Measurements from ENCODE around the gene SLC5A6.

SLC5A6 gene

DNA sequence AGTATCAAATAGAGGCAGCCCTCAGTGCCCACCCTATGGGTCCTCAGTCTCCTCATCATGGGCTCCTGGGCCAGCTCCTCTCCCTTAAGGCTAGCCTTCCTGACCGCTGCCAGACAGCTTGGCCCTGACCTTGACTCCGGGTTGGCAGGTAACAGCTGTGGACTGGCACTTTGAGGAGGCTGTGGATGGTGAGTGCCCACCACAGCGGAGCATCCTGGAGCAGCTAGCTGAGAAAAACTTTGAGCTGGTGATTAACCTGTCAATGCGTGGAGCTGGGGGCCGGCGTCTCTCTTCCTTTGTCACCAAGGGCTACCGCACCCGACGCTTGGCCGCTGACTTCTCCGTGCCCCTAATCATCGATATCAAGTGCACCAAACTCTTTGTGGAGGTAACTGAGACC, 24.1 kb upstream of the SLC5A6 start:
- DNase-seq: no peak

DNA sequence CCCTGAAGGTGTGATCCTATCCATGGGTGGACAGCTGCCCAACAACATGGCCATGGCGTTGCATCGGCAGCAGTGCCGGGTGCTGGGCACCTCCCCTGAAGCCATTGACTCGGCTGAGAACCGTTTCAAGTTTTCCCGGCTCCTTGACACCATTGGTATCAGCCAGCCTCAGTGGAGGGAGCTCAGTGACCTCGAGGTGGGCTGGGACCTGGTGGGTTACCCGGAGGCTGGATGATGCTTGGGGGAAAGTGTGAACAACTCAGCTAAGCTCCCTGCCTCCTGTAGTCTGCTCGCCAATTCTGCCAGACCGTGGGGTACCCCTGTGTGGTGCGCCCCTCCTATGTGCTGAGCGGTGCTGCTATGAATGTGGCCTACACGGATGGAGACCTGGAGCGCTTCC, 21.3 kb upstream of the SLC5A6 start:
- no peak for DNase-seq

DNA sequence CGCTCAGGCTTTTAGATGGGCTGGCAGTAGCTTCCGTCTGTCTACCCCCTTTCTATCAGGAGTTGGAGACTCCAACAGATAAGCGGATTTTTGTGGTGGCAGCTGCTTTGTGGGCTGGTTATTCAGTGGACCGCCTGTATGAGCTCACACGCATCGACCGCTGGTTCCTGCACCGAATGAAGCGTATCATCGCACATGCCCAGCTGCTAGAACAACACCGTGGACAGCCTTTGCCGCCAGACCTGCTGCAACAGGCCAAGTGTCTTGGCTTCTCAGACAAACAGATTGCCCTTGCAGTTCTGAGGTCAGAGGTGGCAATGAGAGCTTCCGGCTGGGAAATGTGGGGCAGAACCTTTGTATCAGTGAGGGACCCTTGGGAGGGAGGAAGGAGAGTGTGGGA, 19.9 kb upstream of the SLC5A6 start:
- DNase-seq: no peak

DNA sequence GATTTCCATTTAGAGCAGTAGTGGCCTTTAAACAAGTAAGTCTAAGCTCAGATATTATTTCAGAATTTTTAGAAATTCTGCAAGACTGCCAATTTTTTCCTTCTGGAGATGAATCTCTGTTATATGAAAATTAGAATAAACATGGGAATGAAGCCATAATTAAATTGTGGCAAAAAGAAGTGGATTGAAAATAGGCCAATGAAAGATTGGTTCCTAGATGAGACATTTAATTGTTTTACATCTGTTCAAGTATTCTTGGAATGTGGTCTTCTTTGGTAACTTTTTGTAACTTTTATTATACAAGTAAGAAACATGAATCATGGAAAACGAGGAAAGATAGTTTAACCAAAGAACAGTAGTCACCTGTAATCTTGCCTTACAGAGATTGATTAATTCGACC, 15.4 kb upstream of the SLC5A6 start:
- DNase-seq: no peak

DNA sequence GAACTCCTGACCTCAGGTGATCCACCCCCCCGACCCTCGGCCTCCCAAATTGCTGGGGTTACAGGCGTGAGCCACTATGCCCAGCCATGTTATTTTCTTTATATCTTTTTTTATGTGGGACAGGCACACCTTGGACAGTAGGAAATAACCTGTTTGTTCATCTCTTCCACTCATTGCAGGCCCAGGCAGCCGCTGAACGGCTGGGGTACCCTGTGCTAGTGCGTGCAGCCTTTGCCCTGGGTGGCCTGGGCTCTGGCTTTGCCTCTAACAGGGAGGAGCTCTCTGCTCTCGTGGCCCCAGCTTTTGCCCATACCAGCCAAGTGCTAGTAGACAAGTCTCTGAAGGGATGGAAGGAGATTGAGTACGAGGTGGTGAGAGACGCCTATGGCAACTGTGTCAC, 13.5 kb upstream of the SLC5A6 start:
- DNase-seq: no peak

DNA sequence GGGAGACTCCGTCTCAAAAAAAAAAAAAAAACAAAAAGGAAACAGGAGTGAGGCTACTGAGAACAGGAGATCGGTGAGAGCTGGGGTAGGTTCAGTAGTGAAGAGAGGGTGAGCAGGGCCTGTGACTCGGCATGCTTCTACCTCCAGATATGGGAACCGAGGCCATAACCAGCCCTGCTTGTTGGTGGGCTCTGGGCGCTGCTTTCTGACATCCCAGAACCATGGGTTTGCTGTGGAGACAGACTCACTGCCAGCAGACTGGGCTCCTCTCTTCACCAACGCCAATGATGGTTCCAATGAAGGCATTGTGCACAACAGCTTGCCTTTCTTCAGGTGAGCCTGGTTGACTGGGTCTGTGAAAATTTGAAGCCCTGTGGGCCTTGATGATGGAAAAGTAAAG, 11.3 kb upstream of the SLC5A6 start:
- DNase-seq: no peak

DNA sequence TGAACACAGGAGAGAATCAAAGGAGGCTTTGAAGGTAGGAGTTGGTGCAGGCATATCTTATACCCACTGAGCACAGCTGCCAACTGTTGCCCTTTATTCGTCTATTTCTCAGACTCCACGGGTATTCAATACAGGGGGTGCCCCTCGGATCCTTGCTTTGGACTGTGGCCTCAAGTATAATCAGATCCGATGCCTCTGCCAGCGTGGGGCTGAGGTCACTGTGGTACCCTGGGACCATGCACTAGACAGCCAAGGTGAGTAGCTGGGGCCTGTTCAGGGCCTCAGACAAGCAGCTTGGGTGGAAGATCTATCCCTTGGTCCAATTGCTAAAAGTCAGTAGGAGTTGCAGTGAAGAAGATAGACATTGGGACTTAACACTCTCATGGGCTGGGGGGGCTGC, 10.3 kb upstream of the SLC5A6 start:
- no peak for DNase-seq

DNA sequence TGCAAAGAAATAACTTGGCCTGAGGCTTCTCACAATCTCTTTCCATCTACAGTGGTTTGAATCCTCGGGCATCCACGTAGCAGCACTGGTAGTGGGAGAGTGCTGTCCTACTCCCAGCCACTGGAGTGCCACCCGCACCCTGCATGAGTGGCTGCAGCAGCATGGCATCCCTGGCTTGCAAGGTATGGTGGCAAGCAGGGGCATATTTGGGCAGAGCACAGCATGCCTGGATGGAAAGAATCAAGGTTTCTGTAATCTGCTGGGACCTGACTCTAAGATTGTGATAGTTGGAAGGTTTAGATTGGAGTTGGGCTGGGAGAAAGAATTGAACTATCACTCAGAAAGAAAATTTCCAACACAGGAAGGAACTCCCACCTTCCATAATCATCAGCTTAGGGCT, 9.1 kb upstream of the SLC5A6 start:
- no peak for DNase-seq

DNA sequence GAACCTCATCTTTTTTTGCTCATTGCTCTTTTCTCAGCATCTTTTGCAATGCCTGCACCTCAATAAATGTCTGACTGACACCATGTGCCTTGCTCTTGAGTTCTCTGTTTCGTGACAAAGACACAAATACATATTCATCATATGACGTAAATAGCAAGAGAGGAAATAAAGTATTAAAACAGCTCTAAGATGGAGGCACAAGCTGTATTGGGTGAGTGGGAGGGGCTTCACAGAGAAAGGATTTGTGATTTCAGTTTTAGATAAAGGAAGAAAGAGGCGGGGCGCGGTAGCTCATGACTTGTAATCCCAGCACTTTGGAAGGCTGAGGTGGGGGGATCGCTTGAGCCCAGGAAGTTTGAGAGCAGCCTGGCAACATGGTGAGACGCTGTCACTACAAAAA, 8.0 kb upstream of the SLC5A6 start:
- DNase-seq: no peak

DNA sequence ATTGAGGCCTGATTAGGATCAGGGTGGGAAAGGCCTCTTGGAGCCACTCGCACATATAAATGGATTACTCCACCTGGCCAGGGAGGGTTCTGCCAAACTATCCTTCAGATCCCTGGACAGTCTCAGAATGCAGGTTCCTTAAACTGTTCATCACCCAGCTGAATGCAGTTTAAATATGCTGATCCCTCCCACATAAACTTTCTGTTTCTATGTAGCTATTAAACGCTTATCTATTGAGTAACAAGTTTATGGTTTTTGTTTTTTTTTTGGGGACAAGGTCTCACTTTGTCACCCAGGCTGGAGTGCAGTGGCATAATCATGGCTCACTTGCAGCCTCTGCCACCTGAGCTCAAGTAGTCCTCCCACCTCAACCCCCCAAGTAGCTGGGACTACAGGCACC, 7.0 kb upstream of the SLC5A6 start:
- no peak for DNase-seq

DNA sequence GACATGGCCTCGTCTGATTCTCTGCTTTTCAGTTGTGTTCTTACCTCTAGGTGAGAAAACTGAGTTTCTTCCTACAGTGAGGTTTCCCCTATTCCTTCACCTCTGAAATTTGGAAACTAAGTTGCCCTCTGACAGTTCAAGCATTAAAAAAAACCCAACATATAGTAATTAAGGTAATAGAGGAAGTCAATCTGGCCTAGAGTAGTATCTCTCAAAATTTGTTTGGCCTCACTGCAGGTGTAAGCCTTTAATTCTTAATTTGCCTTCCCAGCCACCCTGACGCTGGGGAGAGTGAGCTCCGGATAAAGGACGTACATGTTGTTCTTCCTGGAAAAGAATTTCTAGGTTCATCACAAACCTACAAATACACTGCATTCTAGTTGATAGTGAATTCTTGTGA, 6.5 kb upstream of the SLC5A6 start:
- DNase-seq: no peak

DNA sequence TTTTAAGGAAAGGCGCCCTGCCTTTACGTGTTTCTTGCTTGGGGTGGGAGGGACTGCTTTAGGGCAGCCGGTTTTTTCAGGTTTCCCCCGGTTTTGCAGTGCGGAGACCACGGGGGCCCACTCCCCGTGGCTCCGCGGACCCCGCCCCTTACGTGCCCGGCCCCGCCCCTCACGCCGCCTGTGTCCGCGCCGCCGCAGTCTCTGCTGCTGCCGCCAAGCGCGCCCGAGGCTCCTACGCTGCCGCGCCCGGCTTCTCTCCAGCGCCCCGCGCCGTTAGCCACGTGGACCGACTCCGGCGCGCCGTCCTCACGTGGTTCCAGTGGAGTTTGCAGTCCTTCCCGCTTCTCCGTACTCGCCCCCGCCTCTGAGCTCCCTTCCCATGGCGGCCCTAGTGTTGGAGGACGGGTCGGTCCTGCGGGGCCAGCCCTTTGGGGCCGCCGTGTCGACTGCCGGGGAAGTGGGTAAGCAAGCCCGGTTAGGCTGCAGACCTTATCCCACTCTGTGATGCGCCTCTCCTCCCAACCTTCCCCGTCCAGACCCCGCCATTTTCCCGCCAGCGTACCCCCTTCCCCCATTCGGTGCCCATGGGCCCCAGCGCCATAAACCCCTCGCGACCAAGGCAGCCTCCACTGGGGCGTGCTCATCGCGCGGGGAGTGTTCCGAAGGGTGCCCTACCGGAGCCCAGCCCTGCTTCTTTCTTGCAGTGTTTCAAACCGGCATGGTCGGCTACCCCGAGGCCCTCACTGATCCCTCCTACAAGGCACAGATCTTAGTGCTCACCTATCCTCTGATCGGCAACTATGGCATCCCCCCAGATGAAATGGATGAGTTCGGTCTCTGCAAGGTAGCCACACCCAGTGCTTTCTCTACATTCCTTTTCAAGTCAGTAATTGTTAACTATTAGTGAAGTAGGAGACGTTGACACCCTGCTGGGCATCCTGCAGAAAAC, 5.4 kb upstream of the SLC5A6 start, which contains the start of gene CAD:
Gene CAD, plus strand, starts transcription at position 197 of the 949 bp plus-strand sequence. Its CDS starts 183 bp downstream, at position 380.
- DNase-seq: peak; percentile 94

DNA sequence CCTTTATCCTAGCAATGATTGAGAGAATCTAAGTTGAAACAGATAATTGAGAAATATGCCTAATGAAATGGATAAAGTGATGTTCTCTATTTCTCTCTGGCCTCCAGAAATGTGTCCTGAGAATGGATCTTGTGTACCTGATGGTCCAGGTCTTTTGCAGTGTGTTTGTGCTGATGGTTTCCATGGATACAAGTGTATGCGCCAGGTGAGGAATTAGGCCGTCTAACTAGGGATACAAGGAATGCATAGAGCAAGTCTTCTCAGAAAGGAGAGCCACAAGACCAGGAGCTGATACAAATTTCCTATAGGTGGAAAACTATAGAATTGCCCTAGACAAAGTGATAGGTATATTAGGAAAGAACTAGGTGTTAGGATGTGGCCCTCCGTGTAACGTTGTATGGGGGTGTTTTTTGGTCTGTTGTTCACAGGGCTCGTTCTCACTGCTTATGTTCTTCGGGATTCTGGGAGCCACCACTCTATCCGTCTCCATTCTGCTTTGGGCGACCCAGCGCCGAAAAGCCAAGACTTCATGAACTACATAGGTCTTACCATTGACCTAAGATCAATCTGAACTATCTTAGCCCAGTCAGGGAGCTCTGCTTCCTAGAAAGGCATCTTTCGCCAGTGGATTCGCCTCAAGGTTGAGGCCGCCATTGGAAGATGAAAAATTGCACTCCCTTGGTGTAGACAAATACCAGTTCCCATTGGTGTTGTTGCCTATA, 4.5 kb upstream of the SLC5A6 start:
- DNase-seq: no peak

DNA sequence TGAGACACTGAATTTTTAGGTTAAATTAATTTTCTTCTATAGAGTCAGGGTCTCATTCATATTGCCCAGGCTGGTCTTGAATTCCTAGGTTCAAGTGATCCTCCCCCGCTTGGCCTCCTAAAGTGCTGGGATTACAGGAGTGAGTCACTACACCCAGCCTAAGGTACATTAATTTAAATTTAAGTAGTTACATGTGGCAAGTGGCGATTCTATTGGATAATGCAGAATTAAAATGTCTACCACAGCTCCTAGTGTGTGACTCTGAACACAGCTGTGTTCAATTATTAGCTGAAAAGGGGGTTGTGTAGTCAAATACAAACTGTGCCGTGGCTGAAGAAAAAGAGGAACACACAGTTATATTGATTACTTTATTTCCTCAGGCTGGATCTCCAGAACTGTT, 2.9 kb upstream of the SLC5A6 start:
- DNase-seq: no peak

DNA sequence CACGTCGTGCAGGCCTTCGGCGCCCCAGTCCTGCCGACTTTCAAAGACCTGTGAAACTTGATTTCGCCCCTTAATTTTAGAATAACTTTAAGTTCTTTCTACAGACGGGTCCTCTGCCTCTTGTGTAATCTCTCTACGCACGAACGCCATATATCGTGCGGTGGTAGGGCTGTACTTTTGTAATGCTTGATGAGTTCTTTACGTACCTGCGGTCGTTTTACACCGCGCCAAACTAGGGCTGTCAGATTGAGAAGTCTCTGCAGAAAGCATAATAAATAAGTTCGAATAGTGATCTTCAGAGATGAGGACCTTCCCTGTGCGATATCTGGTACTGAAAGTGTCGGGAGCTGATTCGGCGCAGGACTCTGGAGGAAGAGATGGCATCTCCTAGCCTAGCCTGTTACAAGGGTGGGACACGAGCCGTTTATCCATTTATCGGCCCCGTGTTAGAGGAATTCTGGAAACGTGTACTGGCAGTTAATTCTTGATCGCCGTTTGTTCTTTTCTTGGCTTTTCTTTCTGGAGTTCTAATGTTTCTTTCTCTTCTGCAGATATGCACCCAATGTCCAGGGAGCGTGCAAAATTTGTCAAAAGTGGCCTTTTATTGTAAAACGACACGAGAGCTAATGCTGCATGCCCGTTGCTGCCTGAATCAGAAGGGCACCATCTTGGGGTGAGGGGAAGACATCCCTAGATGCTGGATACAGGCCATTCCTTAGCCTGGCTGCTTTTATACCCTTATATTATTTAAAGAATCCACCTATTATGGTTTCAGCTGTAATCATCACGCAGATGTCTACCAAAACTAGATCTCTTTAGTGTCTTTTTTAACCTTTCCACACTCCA, 781 bp upstream of the SLC5A6 start:
- peak; percentile 56 for DNase-seq

DNA sequence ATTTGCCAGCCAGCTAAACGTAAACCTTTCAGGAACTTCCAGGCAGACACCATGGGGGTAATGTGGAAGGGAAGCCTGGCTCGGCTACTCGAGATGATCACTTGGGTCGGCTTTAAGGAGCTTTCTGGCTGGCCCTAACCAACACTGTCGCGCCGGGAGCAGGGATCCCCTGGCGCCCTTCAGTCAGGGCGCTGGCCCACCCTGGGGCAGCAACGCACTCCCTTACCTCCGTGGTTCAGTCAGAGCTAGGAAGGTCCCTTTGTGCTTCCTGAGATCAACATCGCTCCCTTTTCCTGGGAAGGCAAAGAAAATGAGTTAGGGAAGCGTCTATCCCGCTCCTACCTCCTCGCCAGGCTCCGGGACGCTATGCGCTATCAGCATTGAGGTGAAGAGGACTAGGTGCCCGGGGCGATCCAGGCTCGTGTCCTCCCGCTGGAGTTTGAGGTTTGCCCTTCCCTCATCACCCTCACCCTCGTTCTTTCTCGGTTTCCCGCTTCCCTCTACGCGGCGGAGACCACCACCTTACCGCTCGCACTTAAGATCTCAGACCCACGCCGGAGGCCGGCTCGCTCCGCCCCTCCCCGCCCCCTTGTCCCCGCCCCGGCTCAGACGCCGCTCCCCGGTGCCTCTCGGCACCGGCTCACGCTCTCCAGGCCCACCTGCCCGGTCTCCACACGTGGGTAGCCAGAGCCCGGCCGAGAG, 676 bp downstream of the SLC5A6 start:
- no peak for DNase-seq

DNA sequence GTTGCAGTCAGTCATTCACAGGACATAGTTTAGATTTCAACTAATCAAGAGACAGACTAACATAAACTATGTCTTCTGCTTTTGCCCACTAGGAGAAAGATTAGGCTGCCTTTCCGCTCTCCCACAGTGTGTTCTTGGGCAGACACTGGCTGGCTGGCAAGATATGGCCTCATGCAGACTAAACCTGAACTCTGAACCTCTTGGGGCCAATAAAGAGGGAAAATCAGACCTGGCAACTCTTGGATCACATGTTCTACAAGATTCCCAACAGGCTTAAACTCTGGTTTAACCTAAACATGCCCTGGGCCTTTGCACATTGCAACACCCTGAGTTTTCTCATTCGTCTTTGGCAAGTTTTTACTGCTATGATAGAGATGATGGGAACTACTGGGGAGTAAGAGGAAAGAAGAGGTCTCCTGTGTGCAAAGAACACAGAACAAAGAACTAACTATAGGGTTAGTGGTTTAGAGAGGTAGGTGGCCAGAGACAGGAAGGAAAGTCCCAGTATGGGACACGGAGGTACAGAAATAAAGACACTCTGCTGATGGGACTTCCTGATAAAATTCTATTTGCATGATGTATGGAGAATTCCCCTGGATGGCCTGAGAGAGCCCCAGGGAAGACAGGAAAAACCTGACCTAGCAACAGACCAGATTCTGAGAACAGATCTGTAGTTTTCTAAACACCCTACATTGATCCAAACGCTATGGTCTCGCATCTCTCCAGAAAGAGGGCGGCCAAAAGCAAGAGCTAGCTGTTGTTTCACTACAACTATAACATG, 2.3 kb downstream of the SLC5A6 start:
- DNase-seq: no peak

DNA sequence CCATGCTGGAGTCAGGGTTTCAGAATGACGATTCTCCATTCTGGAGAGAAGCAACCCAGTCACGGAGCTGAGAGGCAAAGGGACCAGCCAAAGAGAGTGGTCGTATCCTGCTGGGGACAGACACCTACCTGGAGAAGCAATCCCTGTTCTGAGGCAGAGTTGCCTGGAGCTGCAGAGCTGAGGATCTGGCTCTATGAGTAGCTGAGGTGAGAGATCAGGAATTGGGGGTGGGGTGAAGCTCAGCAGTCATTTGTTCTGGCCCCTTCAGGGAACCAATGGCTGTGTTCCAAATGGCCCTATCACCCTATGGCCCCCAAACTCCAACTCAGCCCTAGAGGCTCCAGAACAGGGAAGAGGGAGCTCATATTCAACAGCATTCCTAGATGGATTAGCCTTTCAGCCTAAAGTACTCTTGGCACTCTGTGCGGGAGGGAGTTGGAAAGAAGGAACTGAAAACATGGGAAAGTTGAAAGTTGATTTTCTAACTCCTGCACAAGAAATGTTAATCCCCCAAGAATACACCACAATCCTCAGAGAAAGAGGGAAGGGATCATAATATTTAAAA, 3.5 kb downstream of the SLC5A6 start:
- no peak for DNase-seq

DNA sequence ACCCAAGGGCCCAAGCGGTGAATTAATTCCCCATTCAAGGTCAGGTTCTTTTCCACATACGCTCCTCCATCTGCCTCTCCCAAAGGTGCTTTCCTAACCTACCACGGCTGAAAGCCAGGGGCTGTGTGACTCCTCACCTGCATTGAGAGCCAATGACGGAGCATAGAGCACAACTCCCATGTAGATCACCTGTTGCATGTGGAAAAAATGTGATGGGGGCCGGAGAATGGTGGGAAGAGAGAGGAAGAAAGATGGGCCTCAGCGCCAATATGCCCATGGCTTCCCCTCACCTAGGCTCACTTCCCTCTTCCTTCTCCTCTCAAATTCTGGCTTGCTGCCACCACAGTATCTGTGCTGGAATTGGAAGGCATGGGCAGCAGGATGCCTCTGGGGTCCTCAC, 5.7 kb downstream of the SLC5A6 start:
- no peak for DNase-seq

DNA sequence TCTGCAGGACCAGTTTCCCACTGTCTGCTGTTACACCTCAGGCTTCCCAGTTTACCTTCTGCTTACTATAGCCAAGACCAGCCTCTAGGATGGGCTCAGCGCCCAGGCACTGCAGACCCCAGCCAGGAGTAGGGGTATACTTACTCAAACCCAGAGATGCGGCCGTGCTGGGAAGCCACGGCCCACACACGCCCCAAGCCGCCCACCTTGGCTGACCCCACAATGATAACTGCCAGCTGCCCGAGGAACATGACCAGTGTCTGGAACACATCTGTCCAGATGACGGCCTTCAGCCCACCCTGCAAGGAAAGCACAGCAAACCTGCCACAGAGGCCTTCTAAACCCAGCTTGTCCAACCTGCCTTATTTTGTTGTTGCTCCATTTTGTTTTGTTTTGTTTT, 6.9 kb downstream of the SLC5A6 start:
- no peak for DNase-seq

DNA sequence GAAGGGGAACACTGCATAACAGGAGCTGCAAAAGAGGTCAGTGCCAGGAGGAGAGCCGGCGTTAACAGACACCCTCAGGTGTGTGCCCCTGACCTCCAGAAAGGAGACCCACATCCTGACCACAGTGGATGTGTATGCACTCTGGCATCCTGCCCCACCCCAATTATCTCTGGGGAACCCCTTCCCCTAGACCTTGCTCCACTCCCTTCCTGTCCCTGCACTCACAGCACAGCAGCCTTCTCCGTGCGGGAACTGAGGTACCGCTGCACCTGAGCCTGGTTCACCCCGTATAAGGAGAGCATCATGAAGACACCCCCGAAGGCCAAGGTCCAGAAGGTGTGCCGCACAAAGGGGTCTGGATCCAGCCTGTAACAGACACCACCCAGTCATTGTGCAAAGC, 7.5 kb downstream of the SLC5A6 start:
- DNase-seq: no peak

DNA sequence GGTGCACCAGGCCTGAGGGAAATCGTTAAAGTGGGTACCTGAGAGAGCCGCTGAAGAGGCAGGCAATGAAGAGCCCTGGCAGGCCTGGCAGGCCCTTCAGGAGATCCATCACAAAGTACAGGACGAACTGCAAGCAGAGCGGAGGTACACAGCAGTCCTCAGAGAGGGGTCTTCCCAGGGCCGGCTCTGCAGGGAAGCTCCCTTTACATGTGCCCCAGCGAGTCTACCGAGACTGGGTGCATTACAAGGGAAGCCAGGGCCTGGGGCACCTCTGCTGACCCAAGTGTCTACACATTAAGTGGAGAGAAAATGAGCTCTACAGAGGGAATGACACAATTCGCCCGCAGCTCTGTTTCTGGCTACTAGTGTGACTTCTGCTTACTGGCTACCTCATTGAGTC, 8.3 kb downstream of the SLC5A6 start:
- no peak for DNase-seq

Measured in activated CD4-positive, alpha-beta T cell treated with anti-CD3 and anti-CD28 coated beads for 48 hours (primary cell).